Measurements from ENCODE around the gene ZFPM1. TPM values are rescaled to one million over a fixed set of nuclear protein-coding genes. Genes with fewer than 3 reads are reported as not detected.

The ZFPM1 gene
- total RNA-seq, 2 experiments from 2014 or later: 2.1 to 14.2 TPM

DNA sequence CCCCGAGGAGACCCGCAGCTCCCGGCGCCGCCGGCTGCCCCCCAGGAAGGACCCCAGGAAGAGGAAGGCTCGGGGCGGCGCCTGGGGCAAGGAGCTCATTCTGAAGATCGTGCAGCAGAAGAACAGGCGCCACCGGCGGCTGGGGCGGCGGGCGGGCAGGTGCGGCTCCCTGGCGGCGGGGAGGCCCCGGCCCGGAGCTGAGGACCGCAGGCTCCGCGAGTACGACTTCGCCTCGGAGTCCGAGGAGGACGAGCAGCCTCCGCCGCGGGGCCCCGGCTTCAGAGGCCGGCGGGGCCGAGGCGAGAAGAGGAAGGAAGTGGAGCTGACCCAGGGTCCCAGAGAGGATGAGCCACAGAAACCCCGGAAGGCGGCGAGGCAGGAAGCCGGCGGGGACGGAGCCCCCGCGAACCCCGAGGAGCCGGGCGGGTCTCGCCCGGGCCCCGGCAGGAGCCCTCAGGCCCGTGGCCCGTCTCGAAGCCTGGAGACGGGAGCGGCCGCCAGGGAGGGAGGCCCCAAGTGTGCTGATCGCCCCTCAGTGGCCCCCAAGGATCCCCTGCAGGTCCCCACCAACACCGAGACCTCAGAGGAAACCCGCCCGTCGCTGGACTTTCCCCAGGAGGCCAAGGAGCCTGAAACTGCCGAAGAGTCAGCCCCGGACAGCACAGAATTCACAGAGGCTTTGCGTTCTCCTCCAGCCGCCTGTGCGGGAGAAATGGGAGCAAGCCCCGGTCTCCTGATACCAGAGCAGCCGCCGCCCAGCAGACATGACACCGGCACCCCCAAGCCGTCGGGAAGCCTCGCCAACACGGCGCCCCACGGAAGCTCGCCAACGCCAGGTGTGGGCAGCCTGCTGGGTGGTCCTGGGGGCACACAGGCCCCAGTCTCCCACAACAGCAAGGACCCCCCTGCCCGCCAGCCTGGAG is 22.3 kb upstream of the ZFPM1 start:
- Histone ChIP-seq H3K79me2 (ENCODE audit: insufficient read depth, low read depth, low read length) (no peaks in the 10 kb centered on the region), H3K4me1 (ENCODE audit: insufficient read depth, low read length, poor library complexity, severe bottlenecking) (no peaks in the 10 kb centered on the region), H3K9me3 (ENCODE audit: low read length) (no peaks in the 10 kb centered on the region), H3K36me3 (ENCODE audit: insufficient read depth, low read length) (no peaks in the 10 kb centered on the region), H3K4me3 (ENCODE audit: low read depth, low read length, poor library complexity, severe bottlenecking) (no peak overlapping the region), H3K9me2 (ENCODE audit: insufficient read depth, low read length) (no peaks in the 10 kb centered on the region), H3K4me2 (ENCODE audit: low read length) (no peak overlapping the region), H3K27ac (ENCODE audit: low read depth, low read length, poor library complexity, severe bottlenecking) (no peak overlapping the region), H4K20me1 (ENCODE audit: insufficient read depth, low read length) (no peaks in the 10 kb centered on the region), H2AFZ (ENCODE audit: low read length) (no peak overlapping the region)
- DNase-seq (ENCODE audit: low spot score): no peak
- CTCF ChIA-PET (ENCODE audit: unreplicated experiment): no interaction called here
- POLR2A ChIA-PET: no interaction called here
- intact Hi-C loops (cut with micrococcal nuclease; ENCODE audit: unreplicated experiment): no loop called here
- TF ChIP-seq, protein P1, sequence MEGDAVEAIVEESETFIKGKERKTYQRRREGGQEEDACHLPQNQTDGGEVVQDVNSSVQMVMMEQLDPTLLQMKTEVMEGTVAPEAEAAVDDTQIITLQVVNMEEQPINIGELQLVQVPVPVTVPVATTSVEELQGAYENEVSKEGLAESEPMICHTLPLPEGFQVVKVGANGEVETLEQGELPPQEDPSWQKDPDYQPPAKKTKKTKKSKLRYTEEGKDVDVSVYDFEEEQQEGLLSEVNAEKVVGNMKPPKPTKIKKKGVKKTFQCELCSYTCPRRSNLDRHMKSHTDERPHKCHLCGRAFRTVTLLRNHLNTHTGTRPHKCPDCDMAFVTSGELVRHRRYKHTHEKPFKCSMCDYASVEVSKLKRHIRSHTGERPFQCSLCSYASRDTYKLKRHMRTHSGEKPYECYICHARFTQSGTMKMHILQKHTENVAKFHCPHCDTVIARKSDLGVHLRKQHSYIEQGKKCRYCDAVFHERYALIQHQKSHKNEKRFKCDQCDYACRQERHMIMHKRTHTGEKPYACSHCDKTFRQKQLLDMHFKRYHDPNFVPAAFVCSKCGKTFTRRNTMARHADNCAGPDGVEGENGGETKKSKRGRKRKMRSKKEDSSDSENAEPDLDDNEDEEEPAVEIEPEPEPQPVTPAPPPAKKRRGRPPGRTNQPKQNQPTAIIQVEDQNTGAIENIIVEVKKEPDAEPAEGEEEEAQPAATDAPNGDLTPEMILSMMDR (conservative IDR thresholded peaks at IDR 0.05; ENCODE audit: low read length): no peak
- no peak for TF ChIP-seq EZH2phosphoT487 (IDR thresholded peaks at IDR 0.05; ENCODE audit: borderline replicate concordance, low read depth, low read length)
- no TSS peak for BruUV-seq (replicated peaks)

DNA sequence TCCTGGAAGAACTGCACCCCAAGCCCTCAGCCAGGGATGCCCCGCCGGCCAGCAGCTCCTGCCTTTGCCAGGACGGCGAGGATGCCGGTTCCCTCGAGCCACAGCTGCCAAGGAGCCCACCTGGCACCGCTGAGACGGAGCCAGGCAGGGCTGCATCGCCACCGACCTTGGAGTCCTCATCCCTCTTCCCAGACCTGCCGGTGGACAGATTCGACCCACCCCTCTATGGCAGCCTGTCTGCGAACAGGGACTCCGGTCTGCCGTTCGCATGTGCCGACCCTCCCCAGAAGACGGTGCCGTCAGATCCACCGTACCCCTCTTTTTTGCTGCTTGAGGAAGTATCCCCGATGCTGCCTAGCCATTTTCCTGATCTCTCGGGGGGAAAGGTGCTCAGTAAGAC is 21.4 kb upstream of the ZFPM1 start:
- intact Hi-C loops (cut with micrococcal nuclease; ENCODE audit: unreplicated experiment): no loop called here
- BruUV-seq (replicated peaks): no TSS peak
- no peak for DNase-seq (ENCODE audit: low spot score)
- Histone ChIP-seq H3K4me1 (ENCODE audit: insufficient read depth, low read length, poor library complexity, severe bottlenecking) (no peaks in the 10 kb centered on the region), H4K20me1 (ENCODE audit: insufficient read depth, low read length) (no peaks in the 10 kb centered on the region), H3K9me3 (ENCODE audit: low read length) (no peaks in the 10 kb centered on the region), H3K9me2 (ENCODE audit: insufficient read depth, low read length) (no peaks in the 10 kb centered on the region), H3K36me3 (ENCODE audit: insufficient read depth, low read length) (no peaks in the 10 kb centered on the region), H3K27ac (ENCODE audit: low read depth, low read length, poor library complexity, severe bottlenecking) (no peak overlapping the region), H3K79me2 (ENCODE audit: insufficient read depth, low read depth, low read length) (no peaks in the 10 kb centered on the region), H3K4me2 (ENCODE audit: low read length) (no peak overlapping the region), H3K4me3 (ENCODE audit: low read depth, low read length, poor library complexity, severe bottlenecking) (no peak overlapping the region), H2AFZ (ENCODE audit: low read length) (no peak overlapping the region)
- ChIA-PET CTCF (ENCODE audit: unreplicated experiment) (no interaction called here), POLR2A (no interaction called here)
- TF ChIP-seq, protein P1 (conservative IDR thresholded peaks at IDR 0.05; ENCODE audit: low read length): no peak
- TF ChIP-seq EZH2phosphoT487 (IDR thresholded peaks at IDR 0.05; ENCODE audit: borderline replicate concordance, low read depth, low read length): no peak

DNA sequence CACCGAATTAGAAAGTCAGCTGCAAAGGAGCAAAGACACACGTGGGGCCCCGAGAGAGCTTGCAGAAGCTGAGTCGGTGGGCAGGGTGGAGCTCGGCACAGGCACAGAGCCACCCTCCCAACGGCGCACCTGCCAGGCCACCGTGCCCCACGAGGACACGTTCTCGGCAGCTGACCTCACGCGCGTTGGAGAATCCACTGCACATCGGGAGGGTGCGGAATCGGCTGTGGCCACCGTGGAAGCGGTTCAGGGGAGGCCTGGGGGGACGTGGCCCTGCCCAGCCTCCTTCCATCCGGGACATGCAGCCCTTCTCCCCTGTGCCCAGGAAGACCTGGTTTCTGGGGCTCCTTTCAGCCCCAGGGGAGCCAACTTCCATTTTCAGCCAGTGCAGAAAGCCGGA is 20.9 kb upstream of the ZFPM1 start:
- Histone ChIP-seq H4K20me1 (ENCODE audit: insufficient read depth, low read length) (no peaks in the 10 kb centered on the region), H3K27ac (ENCODE audit: low read depth, low read length, poor library complexity, severe bottlenecking) (no peak overlapping the region), H3K4me3 (ENCODE audit: low read depth, low read length, poor library complexity, severe bottlenecking) (no peak overlapping the region), H3K36me3 (ENCODE audit: insufficient read depth, low read length) (no peaks in the 10 kb centered on the region), H3K4me1 (ENCODE audit: insufficient read depth, low read length, poor library complexity, severe bottlenecking) (no peaks in the 10 kb centered on the region), H3K9me3 (ENCODE audit: low read length) (no peaks in the 10 kb centered on the region), H3K9me2 (ENCODE audit: insufficient read depth, low read length) (no peaks in the 10 kb centered on the region), H3K4me2 (ENCODE audit: low read length) (no peak overlapping the region), H3K79me2 (ENCODE audit: insufficient read depth, low read depth, low read length) (no peaks in the 10 kb centered on the region), H2AFZ (ENCODE audit: low read length) (no peak overlapping the region)
- TF ChIP-seq, protein P1 (conservative IDR thresholded peaks at IDR 0.05; ENCODE audit: low read length): no peak
- TF ChIP-seq EZH2phosphoT487 (IDR thresholded peaks at IDR 0.05; ENCODE audit: borderline replicate concordance, low read depth, low read length): no peak
- ChIA-PET POLR2A (no interaction called here), CTCF (ENCODE audit: unreplicated experiment) (no interaction called here)
- DNase-seq (ENCODE audit: low spot score): no peak
- BruUV-seq (replicated peaks): no TSS peak
- intact Hi-C loops (cut with micrococcal nuclease; ENCODE audit: unreplicated experiment): no loop called here

Data from OCI-LY7 (cell line).